PC-9 (cell line): ENCODE results near the gene TDRD7. TPM values are rescaled to one million over a fixed set of nuclear protein-coding genes. Genes with fewer than 3 reads are reported as not detected.

Source experiments
- BruUV-seq: library from RNA; stranded (reverse); fragments of 400-500 nt; replicated peaks from 2 replicates; lab custom pipeline; 2021; lab: Mats Ljungman, UMichigan
- CTCF ChIA-PET: fragments of 300-600 bp; sonication (Branson Sonifier 250); formaldehyde crosslinking; loops from one replicate; lab custom pipeline; 2022; ENCODE audit warnings: antibody characterized with exemption; lab: Charles Lee
- POLR2A ChIA-PET: fragments of 300-600 bp; sonication (Branson Sonifier 250); formaldehyde crosslinking; loops from one replicate; lab custom pipeline; 2022; ENCODE audit warnings: antibody characterized with exemption; ENCODE audit not compliant: unreplicated experiment; lab: Charles Lee
- DNase-seq, 2 experiments: peaks; one replicate each; pipeline versions ENCODE4 v3.0.0 to v3.0.0-alpha.2; 2015 to 2022; ENCODE audit warnings: mixed read lengths in 1 of 2
- H2AFZ ChIP-seq: fragments of 200-600 bp; sonication (generic); 2 replicates; pipeline ENCODE4 v1.8.1; 2017; ENCODE audit warnings: antibody characterized with exemption
- H3F3A ChIP-seq: fragments of 200-600 bp; sonication (generic); 2 replicates; pipeline ENCODE4 v1.8.1; 2017; ENCODE audit warnings: antibody characterized with exemption, mild to moderate bottlenecking, low read depth; ENCODE audit not compliant: insufficient read depth
- H3K27ac ChIP-seq: fragments of 200-600 bp; sonication (generic); 2 replicates; pipeline ENCODE4 v1.6.1; 2016; ENCODE audit warnings: mixed run types
- H3K27me3 ChIP-seq: fragments of 200-600 bp; sonication (generic); 2 replicates; pipeline ENCODE4 v1.6.1; 2016; ENCODE audit warnings: low read depth, mixed run types; ENCODE audit not compliant: insufficient read depth
- H3K36me3 ChIP-seq: fragments of 200-600 bp; sonication (generic); 2 replicates; pipeline ENCODE4 v1.6.1; 2016; ENCODE audit warnings: low read depth, mixed run types
- H3K4me1 ChIP-seq: fragments of 200-600 bp; sonication (generic); replicated peaks from 2 replicates; pipeline ENCODE4 v1.6.1; 2016; ENCODE audit warnings: mixed run types; ENCODE audit not compliant: insufficient read depth
- H3K4me2 ChIP-seq: fragments of 200-600 bp; sonication (generic); 2 replicates; pipeline ENCODE4 v1.6.1; 2017; ENCODE audit warnings: mixed run types
- H3K4me3 ChIP-seq: fragments of 200-600 bp; sonication (generic); 2 replicates; pipeline ENCODE4 v1.6.1; 2016; ENCODE audit warnings: mixed run types
- H3K79me2 ChIP-seq: fragments of 200-600 bp; sonication (generic); 2 replicates; pipeline ENCODE4 v1.6.1; 2017; ENCODE audit warnings: low read depth, mixed run types
- H3K9me2 ChIP-seq: fragments of 200-600 bp; sonication (generic); 2 replicates; pipeline ENCODE4 v1.8.1; 2017; ENCODE audit warnings: mild to moderate bottlenecking; ENCODE audit not compliant: insufficient read depth
- H3K9me3 ChIP-seq: fragments of 200-600 bp; sonication (generic); 2 replicates; pipeline ENCODE4 v1.8.1; 2016; ENCODE audit warnings: low read depth; ENCODE audit not compliant: insufficient read depth
- H4K20me1 ChIP-seq: fragments of 200-600 bp; sonication (generic); 2 replicates; pipeline ENCODE4 v1.8.1; 2017; ENCODE audit not compliant: insufficient read depth
- CTCF ChIP-seq: fragments of 200-600 bp; sonication (generic); conservative IDR thresholded peaks from 2 replicates; pipeline ENCODE4 v1.6.1; 2017; ENCODE audit warnings: mixed run types, antibody characterized with exemption, mild to moderate bottlenecking, moderate library complexity
- EZH2 ChIP-seq: fragments of 200-600 bp; sonication (generic); IDR thresholded peaks from 2 replicates; pipeline ENCODE4 v1.8.0; 2017; ENCODE audit warnings: antibody characterized with exemption, low read depth
- intact Hi-C: fragments of 100-400 bp; cut with micrococcal nuclease; formaldehyde crosslinking; loops from one replicate; pipeline ENCODE4 v1.10.0; 2022; ENCODE audit not compliant: unreplicated experiment
- total RNA-seq: library from RNA; stranded (reverse); gene quantifications from 2 replicates; pipeline ENCODE4 v1.2.3, GENCODE V29; 2021

Gene TDRD7
- total RNA-seq, 1 experiment from 2014 or later: 14.2 TPM

DNA sequence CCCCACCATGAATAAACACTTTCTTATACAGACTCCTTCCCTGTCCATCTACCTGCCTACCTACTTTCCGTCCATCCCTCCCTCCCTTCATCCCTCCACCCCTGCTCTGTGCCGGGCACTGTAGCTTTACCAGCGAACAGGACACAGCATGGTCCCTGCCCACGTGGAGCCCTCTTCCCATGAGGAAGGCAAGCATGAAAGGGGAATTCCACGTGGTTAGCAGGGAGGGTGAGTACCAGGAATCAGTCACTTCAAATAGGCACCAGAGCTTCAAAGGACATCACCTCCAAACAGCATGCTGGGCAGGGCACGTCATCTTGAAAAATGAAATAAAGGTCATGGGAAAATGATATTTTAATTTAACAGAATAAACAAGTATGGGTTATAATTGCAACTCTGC is 35.0 kb upstream of the TDRD7 start:
- no peak overlapping the region for H2AFZ ChIP-seq
- CTCF ChIA-PET: interaction anchor here (0.5 kb wide), 1 partner anchor 1158 kb away, joined by 3 read pairs; no protein-coding TSS in a partner anchor
- no peaks in the 10 kb centered on the region for H3K36me3 ChIP-seq
- H3F3A ChIP-seq: no peaks in the 10 kb centered on the region
- no peaks in the 10 kb centered on the region for H3K9me3 ChIP-seq
- no peaks in the 10 kb centered on the region for H3K79me2 ChIP-seq
- intact Hi-C loops: no loop called here
- no peaks in the 10 kb centered on the region for H3K4me1 ChIP-seq
- DNase-seq: no peak
- H3K4me2 ChIP-seq: no peak overlapping the region
- TF ChIP-seq CTCF (no peak), EZH2 (no peak)
- H3K27ac ChIP-seq: no peak overlapping the region
- no peaks in the 10 kb centered on the region for H3K27me3 ChIP-seq
- H4K20me1 ChIP-seq: no peaks in the 10 kb centered on the region
- H3K4me3 ChIP-seq: no peak overlapping the region
- no peaks in the 10 kb centered on the region for H3K9me2 ChIP-seq
- POLR2A ChIA-PET: no interaction called here
- BruUV-seq: no TSS peak

DNA sequence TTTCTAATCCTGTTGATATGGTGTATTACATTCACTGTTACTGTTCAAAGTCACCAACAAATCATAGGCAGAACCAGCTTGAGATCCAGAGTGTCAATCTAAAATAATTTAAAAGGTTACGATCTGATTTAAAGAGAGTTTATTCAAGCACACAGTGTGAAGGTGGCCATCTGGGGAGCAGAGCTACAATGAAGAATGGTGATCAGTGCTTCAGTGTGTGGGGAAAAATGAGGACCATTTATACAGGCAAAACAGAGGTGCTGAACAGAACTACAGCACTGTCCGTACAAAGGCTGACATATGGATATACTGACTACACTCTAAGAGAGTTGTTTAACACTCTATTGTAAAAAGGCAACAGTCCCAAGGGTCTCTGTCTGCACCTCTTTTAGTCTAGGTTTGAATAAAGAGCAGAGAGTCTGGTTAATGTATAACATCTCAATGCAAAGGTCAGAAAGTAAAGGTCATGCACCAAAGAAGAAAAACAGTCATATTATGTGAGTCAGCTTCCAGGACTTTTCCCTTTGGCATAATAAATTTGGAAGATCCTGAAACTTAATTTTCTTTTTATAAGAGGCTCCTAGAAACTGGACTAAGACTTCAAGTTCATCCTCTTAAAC is 29.7 kb upstream of the TDRD7 start:
- H3K4me1 ChIP-seq: no peaks in the 10 kb centered on the region
- no peak for TF ChIP-seq CTCF
- no peak for TF ChIP-seq EZH2
- BruUV-seq: no TSS peak
- no peak overlapping the region for H2AFZ ChIP-seq
- no peaks in the 10 kb centered on the region for H3K9me3 ChIP-seq
- CTCF ChIA-PET: no interaction called here
- H3K36me3 ChIP-seq: no peaks in the 10 kb centered on the region
- intact Hi-C loops: no loop called here
- no peaks in the 10 kb centered on the region for H3K27me3 ChIP-seq
- H4K20me1 ChIP-seq: no peaks in the 10 kb centered on the region
- POLR2A ChIA-PET: no interaction called here
- H3K4me3 ChIP-seq: no peak overlapping the region
- no peak overlapping the region for H3K27ac ChIP-seq
- no peaks in the 10 kb centered on the region for H3K79me2 ChIP-seq
- no peak overlapping the region for H3K4me2 ChIP-seq
- no peaks in the 10 kb centered on the region for H3F3A ChIP-seq
- no peak for DNase-seq
- no peaks in the 10 kb centered on the region for H3K9me2 ChIP-seq

DNA sequence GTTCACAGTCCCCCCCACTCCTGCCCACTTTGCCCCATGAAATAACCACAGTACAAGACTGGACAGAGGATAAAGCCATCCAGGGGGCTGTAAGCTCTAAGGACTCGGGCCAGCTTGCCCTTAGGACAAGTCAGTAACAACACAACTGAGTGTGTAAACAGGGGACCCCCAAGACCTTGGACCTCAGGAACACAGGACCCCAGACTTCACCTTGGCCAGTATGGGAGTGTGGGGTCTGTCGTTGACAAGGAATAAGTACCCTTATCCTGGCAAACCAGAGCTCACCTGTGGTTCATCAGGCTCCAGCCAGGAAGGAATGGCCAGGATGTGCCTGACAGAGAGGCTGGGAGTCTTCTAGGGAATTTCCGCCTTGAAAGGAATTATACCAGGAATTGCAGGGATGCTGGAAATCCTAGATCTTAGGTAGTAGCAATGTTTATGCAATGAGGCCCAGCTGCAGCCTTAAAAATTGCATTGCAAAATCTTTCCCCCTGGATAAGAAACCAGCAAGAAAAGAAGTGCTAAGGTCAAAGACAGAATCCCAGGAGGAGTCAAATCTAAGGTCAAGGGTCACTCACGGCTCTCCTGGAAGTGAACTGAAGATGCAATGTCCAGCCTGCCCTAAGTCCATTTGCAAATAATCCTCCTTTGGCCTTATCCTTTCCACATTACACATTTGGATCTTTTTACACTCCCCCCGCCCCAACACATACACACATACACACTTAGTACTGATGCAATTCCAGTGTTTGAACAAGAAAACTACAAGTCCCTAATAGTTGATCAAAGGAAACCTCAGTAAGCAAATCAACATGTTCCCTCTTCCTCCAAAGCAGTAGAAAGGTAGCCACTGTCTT is 27.3 kb upstream of the TDRD7 start:
- CTCF ChIA-PET: no interaction called here

More for the DNA sequence above, 27.3 kb upstream of the TDRD7 start:
- Histone ChIP-seq H3K27ac (no peak overlapping the region), H2AFZ (no peak overlapping the region), H4K20me1 (no peaks in the 10 kb centered on the region), H3K79me2 (no peaks in the 10 kb centered on the region), H3K27me3 (no peaks in the 10 kb centered on the region), H3K36me3 (no peaks in the 10 kb centered on the region), H3K9me3 (no peaks in the 10 kb centered on the region), H3K9me2 (no peaks in the 10 kb centered on the region), H3K4me1 (no peaks in the 10 kb centered on the region), H3K4me3 (no peak overlapping the region), H3K4me2 (no peak overlapping the region), H3F3A (no peaks in the 10 kb centered on the region)
- no peak for TF ChIP-seq EZH2
- TF ChIP-seq CTCF: no peak
- POLR2A ChIA-PET: no interaction called here
- no peak for DNase-seq
- no TSS peak for BruUV-seq
- intact Hi-C loops: no loop called here
